MCF 10A (cell line): ENCODE results near the gene SCAP. TPM values are rescaled to one million over a fixed set of nuclear protein-coding genes. Genes with fewer than 3 reads are reported as not detected.
"Not testable (repeated sequence)": the region's sequence is repeated elsewhere in the genome, so short reads cannot be mapped to it uniquely, and the experiment has no call there.

Source experiments
- BruUV-seq: library from RNA; stranded (reverse); fragments of 400-500 nt; replicated peaks from 2 replicates; lab custom pipeline; 2021; lab: Mats Ljungman, UMichigan
- CTCF ChIA-PET: fragments of 300-600 bp; sonication (Branson Sonifier 250); formaldehyde crosslinking; extraction: SDS; loops from one replicate; lab custom pipeline; 2021; ENCODE audit warnings: antibody characterized with exemption, inconsistent platforms; lab: Yijun Ruan, JAX
- POLR2A ChIA-PET: fragments of 300-600, 350-650 bp; sonication (Branson Sonifier 250); formaldehyde crosslinking; extraction: SDS; loops from one replicate; lab custom pipeline; 2020; ENCODE audit warnings: antibody characterized with exemption, inconsistent platforms; lab: Yijun Ruan, JAX
- DNase-seq: peaks from one replicate; pipeline ENCODE4 v3.0.0-alpha.2; 2018; ENCODE audit not compliant: unreplicated experiment
- H3K27ac Mint-ChIP-seq: one replicate; pipeline ENCODE4 v1.8.0; 2022; ENCODE audit warnings: mild to moderate bottlenecking, low read depth, mixed read lengths; ENCODE audit not compliant: unreplicated experiment
- H3K27me3 Mint-ChIP-seq: one replicate; pipeline ENCODE4 v1.8.0; 2022; ENCODE audit warnings: mixed read lengths; ENCODE audit not compliant: insufficient read depth, unreplicated experiment
- H3K36me3 Mint-ChIP-seq: one replicate; pipeline ENCODE4 v1.8.0; 2022; ENCODE audit warnings: mild to moderate bottlenecking, moderate library complexity, mixed read lengths; ENCODE audit not compliant: insufficient read depth, unreplicated experiment
- H3K4me1 Mint-ChIP-seq: one replicate; pipeline ENCODE4 v1.8.0; 2022; ENCODE audit warnings: mixed read lengths; ENCODE audit not compliant: insufficient read depth, unreplicated experiment
- H3K4me3 Mint-ChIP-seq: one replicate; pipeline ENCODE4 v1.8.0; 2022; ENCODE audit warnings: mild to moderate bottlenecking, moderate library complexity, mixed read lengths; ENCODE audit not compliant: unreplicated experiment
- H3K9me3 Mint-ChIP-seq: one replicate; pipeline ENCODE4 v1.8.0; 2022; ENCODE audit warnings: mixed read lengths; ENCODE audit not compliant: unreplicated experiment
- intact Hi-C: fragments of 100-400 bp; cut with micrococcal nuclease; formaldehyde crosslinking; loops from 2 replicates; pipeline ENCODE4 v1.14.1; 2022
- total RNA-seq: library from RNA; stranded (reverse); gene quantifications from 2 replicates; pipeline ENCODE4 v1.2.3, GENCODE V29; 2022
- TF ChIP-seq, protein P1 (sequence below): fragments of 200-600 bp; IDR thresholded peaks from one replicate; pipeline ENCODE4 v1.8.0; 2022; ENCODE audit warnings: antibody characterized with exemption, mild to moderate bottlenecking; ENCODE audit not compliant: unreplicated experiment

Gene SCAP
- total RNA-seq, 1 experiment from 2014 or later, result 87.8 TPM

DNA sequence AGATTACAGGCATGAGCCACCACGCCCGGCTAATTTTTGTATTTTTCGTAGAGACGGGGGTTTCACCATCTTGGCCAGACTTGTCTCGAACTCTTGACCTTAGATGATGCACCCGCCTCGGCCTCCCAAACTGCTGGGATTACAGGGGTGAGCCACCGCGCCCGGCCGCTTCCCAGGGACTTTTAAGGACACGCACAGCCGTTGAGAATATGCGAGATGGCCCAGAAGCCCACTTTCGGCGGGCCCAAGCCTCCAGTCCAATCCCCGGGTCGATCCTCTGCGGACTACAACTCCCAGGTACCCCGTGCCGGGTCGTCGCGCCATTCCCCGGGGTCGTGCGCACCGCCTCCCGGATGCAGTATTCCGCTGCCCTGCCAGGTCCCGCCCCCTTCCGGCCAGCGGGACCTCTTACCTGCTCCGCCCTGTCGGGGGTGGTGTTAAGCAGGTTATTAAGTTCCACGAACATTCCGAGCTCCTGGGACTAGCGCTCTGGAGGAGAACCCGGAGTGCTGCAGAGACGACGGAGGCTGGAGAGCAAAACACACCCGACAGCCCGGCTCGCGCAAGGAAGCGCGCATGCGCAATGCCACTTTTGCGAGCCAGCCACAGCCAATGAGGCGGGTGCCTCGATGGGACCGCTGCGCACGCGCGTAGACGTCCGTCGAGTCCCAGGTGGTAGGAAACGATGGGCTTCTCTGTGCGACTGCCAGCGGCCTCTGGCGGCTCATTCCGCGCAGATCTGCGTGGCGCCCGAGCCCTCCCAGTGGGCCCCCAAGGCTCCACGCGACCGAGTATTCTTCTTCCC, 37.6 kb upstream of the SCAP start, which contains the start of gene ELP6:
TSS of gene ELP6 (minus strand) at position 588 of the 805 bp plus-strand sequence. CDS start at position 466, 122 bp downstream.
- POLR2A ChIA-PET, result interaction anchor here (0.7 to 1.4 kb wide), 9 partner anchors 20 to 576 kb away, joined by 3 to 6 read pairs (median 3); partner anchors contain the start of gene DHX30
- H3K36me3 Mint-ChIP-seq, result peaks cover 27% of the 10 kb centered on the region
- H3K4me1 Mint-ChIP-seq, result no peaks in the 10 kb centered on the region
- TSS peak; percentile 93 for BruUV-seq
- intact Hi-C loops, result loop anchor here (1.0 kb wide), 1 partner anchor 92 kb away; no protein-coding TSS in a partner anchor
- H3K9me3 Mint-ChIP-seq, result no peaks in the 10 kb centered on the region
- CTCF ChIA-PET, result interaction anchor here (0.6 to 2.7 kb wide), 5 partner anchors 9 to 820 kb away, joined by 3 to 7 read pairs (median 4); partner anchors contain the start of gene ALS2CL
- DNase-seq, result peak; percentile 94
- H3K27ac Mint-ChIP-seq, result peak within 1 kb of the TSS; percentile 77
- TF ChIP-seq, protein P1, sequence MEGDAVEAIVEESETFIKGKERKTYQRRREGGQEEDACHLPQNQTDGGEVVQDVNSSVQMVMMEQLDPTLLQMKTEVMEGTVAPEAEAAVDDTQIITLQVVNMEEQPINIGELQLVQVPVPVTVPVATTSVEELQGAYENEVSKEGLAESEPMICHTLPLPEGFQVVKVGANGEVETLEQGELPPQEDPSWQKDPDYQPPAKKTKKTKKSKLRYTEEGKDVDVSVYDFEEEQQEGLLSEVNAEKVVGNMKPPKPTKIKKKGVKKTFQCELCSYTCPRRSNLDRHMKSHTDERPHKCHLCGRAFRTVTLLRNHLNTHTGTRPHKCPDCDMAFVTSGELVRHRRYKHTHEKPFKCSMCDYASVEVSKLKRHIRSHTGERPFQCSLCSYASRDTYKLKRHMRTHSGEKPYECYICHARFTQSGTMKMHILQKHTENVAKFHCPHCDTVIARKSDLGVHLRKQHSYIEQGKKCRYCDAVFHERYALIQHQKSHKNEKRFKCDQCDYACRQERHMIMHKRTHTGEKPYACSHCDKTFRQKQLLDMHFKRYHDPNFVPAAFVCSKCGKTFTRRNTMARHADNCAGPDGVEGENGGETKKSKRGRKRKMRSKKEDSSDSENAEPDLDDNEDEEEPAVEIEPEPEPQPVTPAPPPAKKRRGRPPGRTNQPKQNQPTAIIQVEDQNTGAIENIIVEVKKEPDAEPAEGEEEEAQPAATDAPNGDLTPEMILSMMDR, result peak; percentile 9
- peak within 1 kb of the TSS; percentile 93 for H3K4me3 Mint-ChIP-seq
- H3K27me3 Mint-ChIP-seq, result no peaks in the 10 kb centered on the region

DNA sequence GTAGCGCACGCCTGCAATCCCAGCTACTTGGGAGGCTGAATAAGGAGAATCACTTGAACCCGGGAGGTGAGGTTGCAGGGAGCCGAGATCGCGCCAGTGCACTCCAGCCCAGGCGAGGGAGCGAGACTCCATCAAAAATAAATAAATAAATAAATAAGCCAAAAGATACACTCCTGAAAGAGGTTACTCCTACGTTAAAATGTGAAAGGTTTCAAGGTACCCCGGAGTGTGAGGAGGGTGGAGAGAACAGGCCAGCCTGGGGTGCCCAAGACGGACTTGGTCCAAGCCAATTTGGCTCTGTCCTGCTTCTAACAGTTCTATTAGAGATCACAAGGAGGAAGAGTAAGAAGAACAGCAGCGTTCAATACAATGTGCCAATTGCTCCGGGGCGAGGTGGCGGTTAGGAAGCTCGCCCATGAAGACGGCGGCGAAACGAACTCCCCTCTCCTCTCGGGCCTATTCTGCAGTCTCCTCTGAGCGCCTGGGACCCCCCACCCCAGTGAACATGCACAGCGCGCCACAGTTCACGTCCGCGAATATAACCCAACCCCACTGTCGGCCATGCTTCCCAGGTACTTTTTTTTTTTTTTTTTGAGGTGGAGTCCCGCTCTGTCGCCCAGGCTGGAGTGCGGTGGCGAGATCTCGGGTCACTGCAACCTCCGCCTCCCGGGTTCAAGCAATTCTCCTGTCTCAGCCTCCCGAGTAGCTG, 36.8 kb upstream of the SCAP start:
- intact Hi-C loops, result loop anchor here (1.0 kb wide), 1 partner anchor 91 kb away; no protein-coding TSS in a partner anchor
- H3K4me1 Mint-ChIP-seq, result no peaks in the 10 kb centered on the region
- H3K4me3 Mint-ChIP-seq, result peak overlapping the region; percentile 93
- ChIA-PET CTCF (interaction anchor here (0.6 to 2.7 kb wide), 5 partner anchors 10 to 819 kb away, joined by 3 to 7 read pairs (median 4); partner anchors contain the start of gene ALS2CL), POLR2A (interaction anchor here (0.6 to 1.4 kb wide), 6 partner anchors 18 to 576 kb away, joined by 3 to 6 read pairs (median 3); partner anchors contain the start of gene DHX30)
- TF ChIP-seq, protein P1, result no peak
- H3K36me3 Mint-ChIP-seq, result peaks cover 31% of the 10 kb centered on the region
- H3K27ac Mint-ChIP-seq, result peak overlapping the region; percentile 77
- H3K9me3 Mint-ChIP-seq, result no peaks in the 10 kb centered on the region
- DNase-seq, result peak; percentile 26
- BruUV-seq, result TSS peak; percentile 46
- no peaks in the 10 kb centered on the region for H3K27me3 Mint-ChIP-seq

DNA sequence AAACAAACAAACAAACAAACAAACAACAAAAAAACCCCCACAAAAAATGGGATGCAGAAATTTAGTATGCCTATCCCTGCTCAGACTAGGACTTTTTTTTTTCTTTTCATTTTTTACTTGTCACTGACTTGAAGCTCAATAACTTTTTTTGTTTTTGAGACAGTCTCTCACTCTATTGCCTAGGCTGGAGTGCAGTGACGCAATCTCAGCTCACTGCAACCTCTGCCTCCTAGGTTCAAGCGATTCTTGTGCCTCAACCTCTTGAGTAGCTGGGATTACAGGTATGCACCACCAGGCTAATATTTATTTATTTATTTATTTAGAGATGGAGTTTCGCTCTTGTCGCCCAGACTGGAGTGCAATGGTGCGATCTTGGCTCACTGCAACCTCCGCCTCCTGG, 29.5 kb upstream of the SCAP start:
- H3K4me3 Mint-ChIP-seq, intact Hi-C loops, H3K27me3 Mint-ChIP-seq, H3K27ac Mint-ChIP-seq, H3K9me3 Mint-ChIP-seq, POLR2A ChIA-PET, DNase-seq, H3K4me1 Mint-ChIP-seq, BruUV-seq: not testable (repeated sequence)
- CTCF ChIA-PET, result interaction anchor here (1.5 kb wide), 1 partner anchor 83 kb away, joined by 5 read pairs; no protein-coding TSS in a partner anchor
- peaks cover 77% of the 10 kb centered on the region for H3K36me3 Mint-ChIP-seq

DNA sequence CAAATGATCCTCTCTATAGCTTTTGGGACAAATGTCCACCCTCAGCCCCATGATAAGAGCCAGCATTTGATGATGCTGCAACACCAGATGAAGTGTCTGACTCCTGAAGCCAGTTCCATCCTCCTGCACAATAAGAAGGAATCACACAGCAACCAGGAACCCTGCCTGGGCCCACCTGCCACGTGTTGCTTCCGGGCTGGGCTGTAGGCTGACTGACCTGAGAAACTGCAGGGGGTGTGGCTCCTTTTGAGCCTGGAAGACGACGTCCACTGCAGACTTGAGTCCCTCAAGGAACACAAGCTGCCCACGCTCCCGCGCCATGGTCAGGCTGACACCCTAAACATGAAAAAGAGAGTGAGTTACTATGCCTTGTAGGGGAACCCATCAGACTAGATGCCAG, 28.4 kb upstream of the SCAP start:
- TF ChIP-seq, protein P1, result no peak
- DNase-seq, result no peak
- no TSS peak for BruUV-seq
- Mint-ChIP-seq H3K4me3 (no peak overlapping the region), H3K4me1 (no peaks in the 10 kb centered on the region), H3K9me3 (no peaks in the 10 kb centered on the region), H3K27ac (no peak overlapping the region), H3K36me3 (peaks cover 76% of the 10 kb centered on the region), H3K27me3 (no peaks in the 10 kb centered on the region)
- ChIA-PET CTCF (interaction anchor here (0.7 kb wide), 1 partner anchor 39 kb away, joined by 3 read pairs; no protein-coding TSS in a partner anchor), POLR2A (no interaction called here)
- intact Hi-C loops, result no loop called here
